GM19193 (cell line): ENCODE data around the gene EBF3.

Experiments used
- POLR2A ChIP-seq: IDR thresholded peaks from 4 replicates; pipeline ENCODE4 v1.6.1; 2011; ENCODE audit not compliant: insufficient read depth, insufficient read length; ENCODE audit errors: extremely low read depth

EBF3 gene

GRCh38 chr10:129878835-129879234 lies 85.2 kb downstream of the EBF3 start:
- TF ChIP-seq POLR2A = no peak

GRCh38 chr10:129877773-129878371 lies 86.2 kb downstream of the EBF3 start:
- no peak for TF ChIP-seq POLR2A

GRCh38 chr10:129876838-129877237 lies 87.2 kb downstream of the EBF3 start:
- TF ChIP-seq POLR2A = no peak

- no peak for TF ChIP-seq POLR2A
Observed at GRCh38 chr10:129875993-129876726, 87.9 kb downstream of the EBF3 start.

GRCh38 chr10:129873351-129873750 lies 90.7 kb downstream of the EBF3 start:
- TF ChIP-seq POLR2A = no peak

- no peak for TF ChIP-seq POLR2A
Observed at GRCh38 chr10:129871966-129872365, 92.1 kb downstream of the EBF3 start.

- TF ChIP-seq POLR2A = no peak
Observed at GRCh38 chr10:129870961-129871621, 93.0 kb downstream of the EBF3 start.

- TF ChIP-seq POLR2A = no peak
Observed at GRCh38 chr10:129870474-129870757, 93.7 kb downstream of the EBF3 start.

GRCh38 chr10:129869596-129870473 lies 94.2 kb downstream of the EBF3 start:
- TF ChIP-seq POLR2A = no peak

GRCh38 chr10:129868449-129869035 lies 95.5 kb downstream of the EBF3 start:
- TF ChIP-seq POLR2A = no peak

- TF ChIP-seq POLR2A = no peak
Observed at GRCh38 chr10:129867631-129868179, 96.4 kb downstream of the EBF3 start.

GRCh38 chr10:129866894-129867293 lies 97.2 kb downstream of the EBF3 start:
- no peak for TF ChIP-seq POLR2A

GRCh38 chr10:129865960-129866359 lies 98.1 kb downstream of the EBF3 start:
- no peak for TF ChIP-seq POLR2A

- no peak for TF ChIP-seq POLR2A
Observed at GRCh38 chr10:129865413-129865812, 98.7 kb downstream of the EBF3 start.
